HepG2 (cell line): Measurements from ENCODE around the gene TUBB4B. TPM values are rescaled to one million over a fixed set of nuclear protein-coding genes. Genes with fewer than 3 reads are reported as not detected.

ENCODE experiments used
- ARID2 ChIP-seq: sonication (generic); formaldehyde crosslinking; IDR thresholded peaks from 2 replicates; pipeline ENCODE4 v1.8.1; 2022; ENCODE audit warnings: mild to moderate bottlenecking, missing genetic modification reagents, borderline replicate concordance
- ATM ChIP-seq: fragments of 450-650 bp; IDR thresholded peaks from 2 replicates; pipeline ENCODE4 v1.7.1; 2017; ENCODE audit warnings: mild to moderate bottlenecking, borderline replicate concordance
- ERF ChIP-seq: IDR thresholded peaks from 2 replicates; pipeline ENCODE4 v1.6.1; 2018; ENCODE audit warnings: missing biosample characterization, missing genetic modification reagents
- HOXA3 ChIP-seq: sonication (generic); formaldehyde crosslinking; IDR thresholded peaks from 2 replicates; pipeline ENCODE4 v1.5.0; 2020; ENCODE audit warnings: missing genetic modification reagents
- KDM2A ChIP-seq: sonication (generic); formaldehyde crosslinking; IDR thresholded peaks from 2 replicates; pipeline ENCODE4 v1.4.0; 2020; ENCODE audit warnings: low read depth, missing genetic modification reagents, borderline replicate concordance
- KDM5B ChIP-seq: sonication (generic); formaldehyde crosslinking; IDR thresholded peaks from 2 replicates; pipeline ENCODE4 v1.4.0; 2020; ENCODE audit warnings: missing genetic modification reagents, mild to moderate bottlenecking, borderline replicate concordance
- NR2F1 ChIP-seq, 2 experiments: fragments of 450-650 bp in 1 of 2; formaldehyde crosslinking in 1 of 2; IDR thresholded peaks; 2 replicates each; pipeline versions ENCODE4 v1.5.0 to v1.6.1; 2016 to 2020; ENCODE audit warnings: mild to moderate bottlenecking in 1 of 2, missing compliant biosample characterization in 1 of 2, missing genetic modification reagents in 1 of 2, moderate library complexity in 1 of 2
- PHB2 ChIP-seq: fragments of 450-650 bp; IDR thresholded peaks from 2 replicates; pipeline ENCODE4 v1.6.1; 2018; ENCODE audit not compliant: partially characterized antibody
- TAF15 ChIP-seq: fragments of 200-400 bp; formaldehyde crosslinking; IDR thresholded peaks from one replicate; pipeline ENCODE4 v1.6.1; 2018; ENCODE audit warnings: mild to moderate bottlenecking, low read depth, low read length; ENCODE audit not compliant: poor library complexity, severe bottlenecking
- ZFY ChIP-seq: sonication (generic); formaldehyde crosslinking; IDR thresholded peaks from 2 replicates; pipeline ENCODE4 v1.4.0; 2020; ENCODE audit warnings: missing genetic modification reagents
- ZMYM2 ChIP-seq: sonication (generic); formaldehyde crosslinking; IDR thresholded peaks from 2 replicates; pipeline ENCODE4 v1.8.0; 2022; ENCODE audit warnings: mild to moderate bottlenecking, missing genetic modification reagents
- ZNF274 ChIP-seq: sonication (generic); formaldehyde crosslinking; IDR thresholded peaks from 2 replicates; pipeline ENCODE4 v1.5.1; 2020; ENCODE audit warnings: mild to moderate bottlenecking, missing genetic modification reagents
- ZNF34 ChIP-seq: sonication (generic); formaldehyde crosslinking; IDR thresholded peaks from 2 replicates; pipeline ENCODE4 v1.4.0; 2020; ENCODE audit warnings: mild to moderate bottlenecking, missing genetic modification reagents, borderline replicate concordance
- ZNF367 ChIP-seq: sonication (generic); formaldehyde crosslinking; IDR thresholded peaks from 2 replicates; pipeline ENCODE4 v1.4.0; 2020; ENCODE audit warnings: missing genetic modification reagents, borderline replicate concordance
- ZNF468 ChIP-seq: sonication (generic); formaldehyde crosslinking; IDR thresholded peaks from 2 replicates; pipeline ENCODE4 v1.8.0; 2022; ENCODE audit warnings: mild to moderate bottlenecking, moderate library complexity, missing genetic modification reagents
- ZNF878 ChIP-seq: sonication (generic); formaldehyde crosslinking; IDR thresholded peaks from 2 replicates; pipeline ENCODE4 v1.8.1; 2023; ENCODE audit warnings: mild to moderate bottlenecking, missing genetic modification reagents, moderate library complexity
- polyA plus RNA-seq, 8 experiments: library from polyadenylated mRNA; depleted of rRNA in 3 of 8; stranded (reverse) in 7 of 8; unstranded in 1 of 8; fragments of >200 nt; fragmentation: Illumina TruSeq in 4 of 8; extraction: Trizol in 4 of 8; gene quantifications; 2 replicates each; pipeline versions ENCODE4 v1.2.1 to v1.2.3, GENCODE V29; 2011 to 2016; ENCODE audit warnings: low read depth in 4 of 8, missing spikeins in 1 of 8, mixed read lengths in 1 of 8; ENCODE audit not compliant: insufficient read depth in 1 of 8
- total RNA-seq, 5 experiments: library from RNA; depleted of rRNA; stranded (reverse); fragments of >200 nt; fragmentation: Illumina TruSeq; extraction: Trizol; gene quantifications; 2 replicates each; pipeline ENCODE4 v1.2.3, GENCODE V29; 2016; ENCODE audit warnings: low read depth in 1 of 5
- TF ChIP-seq, protein P1 (sequence below): sonication (generic); formaldehyde crosslinking; IDR thresholded peaks from 2 replicates; pipeline ENCODE4 v1.8.0; 2022; ENCODE audit warnings: mild to moderate bottlenecking, missing genetic modification reagents; ENCODE audit not compliant: insufficient replicate concordance
- TF ChIP-seq, protein P2 (sequence below): sonication (generic); formaldehyde crosslinking; IDR thresholded peaks from 2 replicates; pipeline ENCODE4 v1.9.0; 2021; ENCODE audit warnings: missing genetic modification reagents, borderline replicate concordance
- TF ChIP-seq, protein P3 (sequence below): sonication (generic); formaldehyde crosslinking; IDR thresholded peaks from 2 replicates; pipeline ENCODE4 v1.4.0; 2020; ENCODE audit warnings: missing genetic modification reagents
- TF ChIP-seq, protein P4 (sequence below): sonication (generic); formaldehyde crosslinking; IDR thresholded peaks from 2 replicates; pipeline ENCODE4 v1.5.0; 2020; ENCODE audit warnings: mild to moderate bottlenecking, missing genetic modification reagents, borderline replicate concordance

Gene TUBB4B
- total and polyA plus RNA-seq, 2 of the 13 experiments (the other 11 are each of a cell fraction or from before 2014, with no cell fraction given), result 182 to 412 TPM

DNA sequence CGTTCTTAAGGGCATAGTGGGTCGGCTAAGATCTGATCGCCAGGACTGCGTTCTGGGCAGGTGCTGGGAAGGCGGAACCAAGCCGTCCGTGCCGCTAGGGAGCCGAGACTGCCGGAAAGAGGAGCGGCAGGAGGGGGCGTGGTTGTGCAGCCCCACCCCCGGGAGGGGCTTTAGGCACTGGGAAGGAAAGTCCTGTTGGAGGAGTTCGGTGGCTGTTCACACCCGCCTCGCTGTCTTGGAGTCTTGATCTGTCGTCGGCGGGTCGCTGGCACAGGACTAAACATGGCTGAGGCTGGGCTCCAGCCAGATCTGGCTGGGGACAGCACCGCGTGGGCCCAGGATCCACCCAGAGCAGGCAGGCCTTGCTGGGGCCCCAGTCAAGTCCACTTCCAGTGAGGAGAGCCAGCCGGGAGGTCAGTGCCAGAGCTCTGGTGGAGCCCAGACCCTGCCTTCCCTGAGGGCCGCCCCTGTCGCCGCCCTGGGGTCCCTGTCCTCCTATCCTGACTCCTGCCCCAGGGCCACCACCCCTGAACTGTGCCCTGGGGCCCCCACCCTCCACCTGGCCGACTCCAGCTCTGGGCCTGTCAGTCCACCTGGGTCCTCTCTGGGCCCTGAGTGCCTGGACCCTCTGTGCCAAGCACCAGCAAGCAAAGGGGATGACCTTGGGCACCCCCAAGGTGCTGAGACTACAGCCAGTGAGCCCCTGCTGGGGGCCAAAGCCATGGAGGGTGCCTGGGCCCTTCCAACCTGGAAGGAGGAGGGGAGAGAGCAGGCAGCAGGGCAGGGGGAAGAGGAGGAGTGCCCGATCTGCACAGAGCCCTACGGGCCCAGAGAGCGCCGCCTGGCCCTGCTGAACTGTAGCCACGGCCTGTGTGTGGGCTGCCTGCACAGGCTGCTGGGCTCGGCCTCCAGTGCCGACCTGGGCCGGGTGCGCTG, 23.5 kb upstream of the TUBB4B start (continued):
- TF ChIP-seq, protein P1, sequence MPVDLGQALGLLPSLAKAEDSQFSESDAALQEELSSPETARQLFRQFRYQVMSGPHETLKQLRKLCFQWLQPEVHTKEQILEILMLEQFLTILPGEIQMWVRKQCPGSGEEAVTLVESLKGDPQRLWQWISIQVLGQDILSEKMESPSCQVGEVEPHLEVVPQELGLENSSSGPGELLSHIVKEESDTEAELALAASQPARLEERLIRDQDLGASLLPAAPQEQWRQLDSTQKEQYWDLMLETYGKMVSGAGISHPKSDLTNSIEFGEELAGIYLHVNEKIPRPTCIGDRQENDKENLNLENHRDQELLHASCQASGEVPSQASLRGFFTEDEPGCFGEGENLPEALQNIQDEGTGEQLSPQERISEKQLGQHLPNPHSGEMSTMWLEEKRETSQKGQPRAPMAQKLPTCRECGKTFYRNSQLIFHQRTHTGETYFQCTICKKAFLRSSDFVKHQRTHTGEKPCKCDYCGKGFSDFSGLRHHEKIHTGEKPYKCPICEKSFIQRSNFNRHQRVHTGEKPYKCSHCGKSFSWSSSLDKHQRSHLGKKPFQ (CRISPR knock-in tag), result peak; percentile 94
- TF ChIP-seq ZMYM2 (CRISPR knock-in tag) (no peak), KDM2A (CRISPR knock-in tag) (peak; percentile 49), ZNF878 (CRISPR knock-in tag) (no peak), ZNF468 (CRISPR knock-in tag) (no peak), TAF15 (no peak), PHB2 (no peak), ATM (no peak), ZNF274 (CRISPR knock-in tag) (peak; percentile 46; the same call in 1 of the 2 replicates), ERF (peak; percentile 59), ZNF367 (CRISPR knock-in tag) (no peak), ZFY (peak; percentile 60), NR2F1 (CRISPR knock-in tag; IDR thresholded peaks at IDR 0.05) (no peak), KDM5B (CRISPR knock-in tag) (peak; percentile 14; the same call in 1 of the 2 replicates), ARID2 (CRISPR knock-in tag) (0 out of 2 replicates have a peak, but pooled peaks have one; percentile 57), HOXA3 (peak; percentile 49; the same call in 1 of the 2 replicates), ZNF34 (CRISPR knock-in tag) (peak; percentile 48; the same call in 1 of the 2 replicates)
- TF ChIP-seq, protein P2, sequence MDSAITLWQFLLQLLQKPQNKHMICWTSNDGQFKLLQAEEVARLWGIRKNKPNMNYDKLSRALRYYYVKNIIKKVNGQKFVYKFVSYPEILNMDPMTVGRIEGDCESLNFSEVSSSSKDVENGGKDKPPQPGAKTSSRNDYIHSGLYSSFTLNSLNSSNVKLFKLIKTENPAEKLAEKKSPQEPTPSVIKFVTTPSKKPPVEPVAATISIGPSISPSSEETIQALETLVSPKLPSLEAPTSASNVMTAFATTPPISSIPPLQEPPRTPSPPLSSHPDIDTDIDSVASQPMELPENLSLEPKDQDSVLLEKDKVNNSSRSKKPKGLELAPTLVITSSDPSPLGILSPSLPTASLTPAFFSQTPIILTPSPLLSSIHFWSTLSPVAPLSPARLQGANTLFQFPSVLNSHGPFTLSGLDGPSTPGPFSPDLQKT (CRISPR knock-in tag), result no peak
- TF ChIP-seq, protein P3, sequence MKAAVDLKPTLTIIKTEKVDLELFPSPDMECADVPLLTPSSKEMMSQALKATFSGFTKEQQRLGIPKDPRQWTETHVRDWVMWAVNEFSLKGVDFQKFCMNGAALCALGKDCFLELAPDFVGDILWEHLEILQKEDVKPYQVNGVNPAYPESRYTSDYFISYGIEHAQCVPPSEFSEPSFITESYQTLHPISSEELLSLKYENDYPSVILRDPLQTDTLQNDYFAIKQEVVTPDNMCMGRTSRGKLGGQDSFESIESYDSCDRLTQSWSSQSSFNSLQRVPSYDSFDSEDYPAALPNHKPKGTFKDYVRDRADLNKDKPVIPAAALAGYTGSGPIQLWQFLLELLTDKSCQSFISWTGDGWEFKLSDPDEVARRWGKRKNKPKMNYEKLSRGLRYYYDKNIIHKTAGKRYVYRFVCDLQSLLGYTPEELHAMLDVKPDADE (CRISPR knock-in tag), result no peak
- TF ChIP-seq, protein P4, sequence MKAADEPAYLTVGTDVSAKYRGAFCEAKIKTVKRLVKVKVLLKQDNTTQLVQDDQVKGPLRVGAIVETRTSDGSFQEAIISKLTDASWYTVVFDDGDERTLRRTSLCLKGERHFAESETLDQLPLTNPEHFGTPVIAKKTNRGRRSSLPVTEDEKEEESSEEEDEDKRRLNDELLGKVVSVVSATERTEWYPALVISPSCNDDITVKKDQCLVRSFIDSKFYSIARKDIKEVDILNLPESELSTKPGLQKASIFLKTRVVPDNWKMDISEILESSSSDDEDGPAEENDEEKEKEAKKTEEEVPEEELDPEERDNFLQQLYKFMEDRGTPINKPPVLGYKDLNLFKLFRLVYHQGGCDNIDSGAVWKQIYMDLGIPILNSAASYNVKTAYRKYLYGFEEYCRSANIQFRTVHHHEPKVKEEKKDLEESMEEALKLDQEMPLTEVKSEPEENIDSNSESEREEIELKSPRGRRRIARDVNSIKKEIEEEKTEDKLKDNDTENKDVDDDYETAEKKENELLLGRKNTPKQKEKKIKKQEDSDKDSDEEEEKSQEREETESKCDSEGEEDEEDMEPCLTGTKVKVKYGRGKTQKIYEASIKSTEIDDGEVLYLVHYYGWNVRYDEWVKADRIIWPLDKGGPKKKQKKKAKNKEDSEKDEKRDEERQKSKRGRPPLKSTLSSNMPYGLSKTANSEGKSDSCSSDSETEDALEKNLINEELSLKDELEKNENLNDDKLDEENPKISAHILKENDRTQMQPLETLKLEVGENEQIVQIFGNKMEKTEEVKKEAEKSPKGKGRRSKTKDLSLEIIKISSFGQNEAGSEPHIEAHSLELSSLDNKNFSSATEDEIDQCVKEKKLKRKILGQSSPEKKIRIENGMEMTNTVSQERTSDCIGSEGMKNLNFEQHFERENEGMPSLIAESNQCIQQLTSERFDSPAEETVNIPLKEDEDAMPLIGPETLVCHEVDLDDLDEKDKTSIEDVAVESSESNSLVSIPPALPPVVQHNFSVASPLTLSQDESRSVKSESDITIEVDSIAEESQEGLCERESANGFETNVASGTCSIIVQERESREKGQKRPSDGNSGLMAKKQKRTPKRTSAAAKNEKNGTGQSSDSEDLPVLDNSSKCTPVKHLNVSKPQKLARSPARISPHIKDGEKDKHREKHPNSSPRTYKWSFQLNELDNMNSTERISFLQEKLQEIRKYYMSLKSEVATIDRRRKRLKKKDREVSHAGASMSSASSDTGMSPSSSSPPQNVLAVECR (CRISPR knock-in tag), result peak; percentile 76; the same call in 1 of the 2 replicates
